HL-60 (cell line): ENCODE data around the gene PPP1R37.

Experiments
- CTCF ChIP-seq: IDR thresholded peaks from one replicate; pipeline ENCODE4 v1.5.1; 2011; ENCODE audit warnings: low read length, control low read depth, inconsistent platforms; ENCODE audit not compliant: insufficient read depth
- POLR2AphosphoS5 ChIP-seq: IDR thresholded peaks from 2 replicates; pipeline ENCODE4 v1.6.1; 2012; ENCODE audit warnings: low read depth

DNA sequence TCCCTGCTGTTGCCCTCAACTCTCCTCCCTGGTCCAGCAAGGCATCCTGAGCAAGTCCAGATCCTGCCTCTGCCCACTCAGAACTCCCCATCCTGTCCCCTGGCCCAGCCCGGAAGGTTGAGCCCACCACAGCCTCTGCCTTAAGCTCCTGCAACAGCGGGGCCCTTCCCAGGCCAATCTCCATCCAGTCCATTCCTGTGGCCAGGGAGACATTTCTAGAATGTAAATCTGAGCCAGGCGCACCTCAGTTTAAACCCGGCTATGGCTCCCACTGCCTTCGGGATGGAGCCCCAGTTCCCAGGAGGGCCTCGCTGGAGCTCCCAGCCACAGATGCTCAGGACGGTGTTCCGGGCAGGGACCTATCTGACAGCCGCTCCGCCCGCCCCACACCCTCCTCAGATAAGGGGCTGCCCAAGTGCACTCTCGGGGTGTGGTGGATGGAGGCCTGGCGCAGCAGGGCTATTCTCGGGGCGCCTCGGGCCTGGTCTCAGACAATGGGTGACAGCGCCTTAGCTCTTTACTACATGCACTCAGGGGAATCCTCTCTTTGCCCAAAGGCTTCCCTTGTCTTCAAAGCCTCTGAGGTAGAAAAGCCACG lies 79.7 kb downstream of the PPP1R37 start:
- TF ChIP-seq POLR2AphosphoS5 (no peak), CTCF (no peak)
